GM23338 (cell line): ENCODE data around the gene GIPC2. TPM values are rescaled to one million over a fixed set of nuclear protein-coding genes. Genes with fewer than 3 reads are reported as not detected.

Experiments used
- ATAC-seq: fragments of 200-7000 bp; cut with Tn5 transposase; 3 replicates; pipeline ENCODE4 v1.9.1; 2020
- DNase-seq: peaks from one replicate; pipeline ENCODE4 v3.0.0-alpha.2; 2015; ENCODE audit warnings: low spot score
- H2AFZ ChIP-seq: fragments of 200-600 bp; sonication (generic); 2 replicates; pipeline ENCODE4 v1.8.0; 2016; ENCODE audit warnings: antibody characterized with exemption, mild to moderate bottlenecking, moderate library complexity
- H3F3A ChIP-seq: fragments of 200-600 bp; sonication (generic); replicated peaks from 2 replicates; pipeline ENCODE4 v1.8.0; 2017; ENCODE audit warnings: antibody characterized with exemption, mixed run types, low read depth
- H3K27ac ChIP-seq: fragments of 200-600 bp; sonication (generic); 2 replicates; pipeline ENCODE4 v1.6.1; 2016; ENCODE audit warnings: low read depth
- H3K27me3 ChIP-seq: fragments of 200-600 bp; sonication (generic); 2 replicates; pipeline ENCODE4 v1.8.0; 2016; ENCODE audit warnings: mild to moderate bottlenecking, mixed run types, moderate library complexity; ENCODE audit not compliant: insufficient read depth
- H3K36me3 ChIP-seq: fragments of 200-600 bp; sonication (generic); 2 replicates; pipeline ENCODE4 v1.8.0; 2016; ENCODE audit warnings: mild to moderate bottlenecking; ENCODE audit not compliant: insufficient read depth
- H3K4me1 ChIP-seq: fragments of 200-600 bp; sonication (generic); 2 replicates; pipeline ENCODE4 v1.8.0; 2016; ENCODE audit warnings: mild to moderate bottlenecking, moderate library complexity; ENCODE audit not compliant: insufficient read depth
- H3K4me2 ChIP-seq: fragments of 200-600 bp; sonication (generic); 2 replicates; pipeline ENCODE4 v1.7.1; 2017; ENCODE audit warnings: mixed run types
- H3K4me3 ChIP-seq: fragments of 200-600 bp; sonication (generic); 2 replicates; pipeline ENCODE4 v1.6.1; 2016; ENCODE audit warnings: mixed run types
- H3K79me2 ChIP-seq: fragments of 200-600 bp; sonication (generic); replicated peaks from 2 replicates; pipeline ENCODE4 v1.8.0; 2017; ENCODE audit warnings: mild to moderate bottlenecking; ENCODE audit not compliant: insufficient read depth
- H3K9me2 ChIP-seq: fragments of 200-600 bp; sonication (generic); 2 replicates; pipeline ENCODE4 v1.8.0; 2017; ENCODE audit not compliant: insufficient read depth
- H4K20me1 ChIP-seq: fragments of 200-600 bp; sonication (generic); replicated peaks from 2 replicates; pipeline ENCODE4 v1.8.0; 2017; ENCODE audit warnings: mild to moderate bottlenecking; ENCODE audit not compliant: insufficient read depth
- H3K27ac Mint-ChIP-seq: 2 replicates; pipeline ENCODE4 v1.8.0; 2020; ENCODE audit warnings: inconsistent platforms, mild to moderate bottlenecking, moderate library complexity, mixed read lengths
- H3K27me3 Mint-ChIP-seq: 3 replicates; pipeline ENCODE4 v1.8.0; 2022; ENCODE audit warnings: low read depth, mild to moderate bottlenecking, moderate library complexity, mixed read lengths, inconsistent platforms; ENCODE audit not compliant: insufficient read depth, poor library complexity
- H3K36me3 Mint-ChIP-seq: 3 replicates; pipeline ENCODE4 v1.8.0; 2021; ENCODE audit warnings: low read depth, mild to moderate bottlenecking, inconsistent platforms, moderate library complexity, mixed read lengths
- H3K4me1 Mint-ChIP-seq: 3 replicates; pipeline ENCODE4 v1.8.0; 2020; ENCODE audit warnings: mild to moderate bottlenecking, inconsistent platforms, mixed read lengths
- H3K4me3 Mint-ChIP-seq: 3 replicates; pipeline ENCODE4 v1.8.0; 2021; ENCODE audit warnings: moderate library complexity, mild to moderate bottlenecking, inconsistent platforms, mixed read lengths
- H3K9me3 Mint-ChIP-seq: 3 replicates; pipeline ENCODE4 v1.8.0; 2020; ENCODE audit warnings: moderate library complexity, mild to moderate bottlenecking, inconsistent platforms, mixed read lengths
- ETS1 ChIP-seq: IDR thresholded peaks from 2 replicates; pipeline ENCODE4 v1.6.1; 2016; ENCODE audit warnings: antibody characterized with exemption
- EZH2phosphoT487 ChIP-seq: fragments of 200-600 bp; sonication (generic); IDR thresholded peaks from one replicate; pipeline ENCODE4 v1.8.1; 2018; ENCODE audit warnings: antibody characterized with exemption; ENCODE audit not compliant: unreplicated experiment
- NANOG ChIP-seq: IDR thresholded peaks from 2 replicates; pipeline ENCODE4 v1.6.1; 2016; ENCODE audit warnings: antibody characterized with exemption, borderline replicate concordance
- POLR2AphosphoS5 ChIP-seq: IDR thresholded peaks from 2 replicates; pipeline ENCODE4 v1.6.1; 2016; ENCODE audit warnings: antibody characterized with exemption, low read depth
- REST ChIP-seq: IDR thresholded peaks from one replicate; pipeline ENCODE4 v1.6.1; 2018; ENCODE audit warnings: antibody characterized with exemption; ENCODE audit not compliant: unreplicated experiment
- ZNF462 ChIP-seq: fragments of 250-450 bp; sonication (Bioruptor Pico); IDR thresholded peaks from 2 replicates; pipeline ENCODE4 v1.5.0; 2020; ENCODE audit warnings: mild to moderate bottlenecking, moderate library complexity
- polyA plus RNA-seq: library from polyadenylated mRNA; unstranded; fragments of >200 nt; fragmentation: Nextera tagmentation; extraction: Ambion mirVana; gene quantifications from 2 replicates; pipeline ENCODE4 v1.2.1, GENCODE V29; 2016
- total RNA-seq: library from RNA; depleted of rRNA; stranded (reverse); fragments of >200 nt; shearing (Covaris generic); gene quantifications from 2 replicates; pipeline ENCODE4 v1.2.3, GENCODE V29; 2014

Gene GIPC2
- total and polyA plus RNA-seq, 2 experiments from 2014 or later: 1.2 to 1.5 TPM

GRCh38 chr1:78143673-78144072 is 97.9 kb downstream of the GIPC2 start:
- H3K4me2 ChIP-seq: no peak overlapping the region
- H3K36me3 Mint-ChIP-seq: no peaks in the 10 kb centered on the region
- H3K27ac ChIP-seq: no peak overlapping the region
- TF ChIP-seq NANOG (no peak), POLR2AphosphoS5 (no peak), ETS1 (no peak), REST (no peak), EZH2phosphoT487 (no peak), ZNF462 (CRISPR knock-in tag) (no peak)
- H3K4me3 ChIP-seq: no peak overlapping the region
- H3K27me3 Mint-ChIP-seq: peaks cover 8% of the 10 kb centered on the region
- no peak overlapping the region for H3K27ac Mint-ChIP-seq
- H3K9me2 ChIP-seq: no peaks in the 10 kb centered on the region
- ATAC-seq (no peak), DNase-seq (no peak)
- H4K20me1 ChIP-seq: no peaks in the 10 kb centered on the region
- no peaks in the 10 kb centered on the region for H3F3A ChIP-seq
- H3K36me3 ChIP-seq: no peaks in the 10 kb centered on the region
- no peaks in the 10 kb centered on the region for H3K79me2 ChIP-seq
- no peaks in the 10 kb centered on the region for H3K4me1 Mint-ChIP-seq
- H3K4me3 Mint-ChIP-seq: no peak overlapping the region
- no peak overlapping the region for H2AFZ ChIP-seq
- H3K9me3 Mint-ChIP-seq: no peaks in the 10 kb centered on the region
- no peaks in the 10 kb centered on the region for H3K4me1 ChIP-seq
- H3K27me3 ChIP-seq: no peaks in the 10 kb centered on the region
